ENCODE measurements around the gene ARSB. TPM values are rescaled to one million over a fixed set of nuclear protein-coding genes. Genes with fewer than 3 reads are reported as not detected.

The ARSB gene
- total RNA-seq, 1 experiment from 2014 or later: 18.1 TPM

DNA sequence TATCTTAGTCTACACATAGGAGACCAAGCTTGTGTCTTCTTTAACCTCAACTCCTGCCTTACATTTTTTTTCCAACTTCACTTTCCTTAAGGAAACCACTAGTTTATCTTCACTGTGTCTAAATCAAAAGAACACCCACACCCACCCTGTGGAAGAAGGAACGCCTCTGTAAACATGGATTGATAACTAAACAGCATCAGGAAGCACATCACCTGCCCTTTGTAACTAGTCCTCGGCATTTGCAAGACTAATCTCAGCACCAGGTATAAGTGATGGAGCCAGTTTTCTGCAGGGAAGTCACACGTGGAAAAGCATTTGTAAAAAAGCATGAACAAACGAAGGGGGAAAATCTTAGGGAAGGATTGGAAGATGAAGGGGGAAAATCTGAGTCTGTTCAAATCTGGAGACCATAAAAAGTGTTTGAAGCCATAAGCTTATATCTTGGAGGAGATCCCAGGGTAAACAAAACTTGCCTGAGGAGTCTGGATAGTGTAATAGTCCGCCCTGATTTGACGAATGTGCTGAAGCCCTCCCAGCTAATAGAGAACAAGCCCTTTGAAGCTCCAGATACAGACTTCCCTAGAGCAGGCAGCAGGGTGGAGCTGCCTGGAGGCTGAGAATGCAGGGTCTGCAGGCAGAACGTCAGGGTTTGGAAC is 219.2 kb downstream of the ARSB start:
- ATAC-seq: no peak
- intact Hi-C loops (cut with micrococcal nuclease; ENCODE audit: unreplicated experiment): no loop called here
- CTCF ChIA-PET: no interaction called here
- TF ChIP-seq POLR2AphosphoS5 (IDR thresholded peaks at IDR 0.05; ENCODE audit: low read depth, low read length) (no peak), TCF7L2 (IDR thresholded peaks at IDR 0.05; ENCODE audit: low read depth, low read length) (no peak), SIN3A (IDR thresholded peaks at IDR 0.05; ENCODE audit: borderline replicate concordance, insufficient read depth, low read depth, low read length) (no peak)
- TF ChIP-seq, protein P1, sequence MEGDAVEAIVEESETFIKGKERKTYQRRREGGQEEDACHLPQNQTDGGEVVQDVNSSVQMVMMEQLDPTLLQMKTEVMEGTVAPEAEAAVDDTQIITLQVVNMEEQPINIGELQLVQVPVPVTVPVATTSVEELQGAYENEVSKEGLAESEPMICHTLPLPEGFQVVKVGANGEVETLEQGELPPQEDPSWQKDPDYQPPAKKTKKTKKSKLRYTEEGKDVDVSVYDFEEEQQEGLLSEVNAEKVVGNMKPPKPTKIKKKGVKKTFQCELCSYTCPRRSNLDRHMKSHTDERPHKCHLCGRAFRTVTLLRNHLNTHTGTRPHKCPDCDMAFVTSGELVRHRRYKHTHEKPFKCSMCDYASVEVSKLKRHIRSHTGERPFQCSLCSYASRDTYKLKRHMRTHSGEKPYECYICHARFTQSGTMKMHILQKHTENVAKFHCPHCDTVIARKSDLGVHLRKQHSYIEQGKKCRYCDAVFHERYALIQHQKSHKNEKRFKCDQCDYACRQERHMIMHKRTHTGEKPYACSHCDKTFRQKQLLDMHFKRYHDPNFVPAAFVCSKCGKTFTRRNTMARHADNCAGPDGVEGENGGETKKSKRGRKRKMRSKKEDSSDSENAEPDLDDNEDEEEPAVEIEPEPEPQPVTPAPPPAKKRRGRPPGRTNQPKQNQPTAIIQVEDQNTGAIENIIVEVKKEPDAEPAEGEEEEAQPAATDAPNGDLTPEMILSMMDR (IDR thresholded peaks at IDR 0.05): no peak
- TF ChIP-seq, protein P2, sequence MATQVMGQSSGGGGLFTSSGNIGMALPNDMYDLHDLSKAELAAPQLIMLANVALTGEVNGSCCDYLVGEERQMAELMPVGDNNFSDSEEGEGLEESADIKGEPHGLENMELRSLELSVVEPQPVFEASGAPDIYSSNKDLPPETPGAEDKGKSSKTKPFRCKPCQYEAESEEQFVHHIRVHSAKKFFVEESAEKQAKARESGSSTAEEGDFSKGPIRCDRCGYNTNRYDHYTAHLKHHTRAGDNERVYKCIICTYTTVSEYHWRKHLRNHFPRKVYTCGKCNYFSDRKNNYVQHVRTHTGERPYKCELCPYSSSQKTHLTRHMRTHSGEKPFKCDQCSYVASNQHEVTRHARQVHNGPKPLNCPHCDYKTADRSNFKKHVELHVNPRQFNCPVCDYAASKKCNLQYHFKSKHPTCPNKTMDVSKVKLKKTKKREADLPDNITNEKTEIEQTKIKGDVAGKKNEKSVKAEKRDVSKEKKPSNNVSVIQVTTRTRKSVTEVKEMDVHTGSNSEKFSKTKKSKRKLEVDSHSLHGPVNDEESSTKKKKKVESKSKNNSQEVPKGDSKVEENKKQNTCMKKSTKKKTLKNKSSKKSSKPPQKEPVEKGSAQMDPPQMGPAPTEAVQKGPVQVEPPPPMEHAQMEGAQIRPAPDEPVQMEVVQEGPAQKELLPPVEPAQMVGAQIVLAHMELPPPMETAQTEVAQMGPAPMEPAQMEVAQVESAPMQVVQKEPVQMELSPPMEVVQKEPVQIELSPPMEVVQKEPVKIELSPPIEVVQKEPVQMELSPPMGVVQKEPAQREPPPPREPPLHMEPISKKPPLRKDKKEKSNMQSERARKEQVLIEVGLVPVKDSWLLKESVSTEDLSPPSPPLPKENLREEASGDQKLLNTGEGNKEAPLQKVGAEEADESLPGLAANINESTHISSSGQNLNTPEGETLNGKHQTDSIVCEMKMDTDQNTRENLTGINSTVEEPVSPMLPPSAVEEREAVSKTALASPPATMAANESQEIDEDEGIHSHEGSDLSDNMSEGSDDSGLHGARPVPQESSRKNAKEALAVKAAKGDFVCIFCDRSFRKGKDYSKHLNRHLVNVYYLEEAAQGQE (IDR thresholded peaks at IDR 0.05; ENCODE audit: insufficient read depth in 1 of 2, low read depth in 2 of 2, low read length in 1 of 2): no peak
- no peak for DNase-seq (ENCODE audit: low read depth, low spot score)
- H3K4me3 ChIP-seq (ENCODE audit: low read depth in 2 of 2, low read length in 2 of 2): no peak overlapping the region
- no peaks in the 10 kb centered on the region for H3K9me3 ChIP-seq (ENCODE audit: control insufficient read depth, insufficient read depth, low read depth, low read length)
- in situ Hi-C loops (cut with HindIII; ENCODE audit: low pct_unique_long_range_greater_than_20kb, low sequenced_read_pairs): no loop called here
- H3K4me1 ChIP-seq (ENCODE audit: control insufficient read depth, insufficient read depth, low read length): no peaks in the 10 kb centered on the region
- no peaks in the 10 kb centered on the region for H3K27me3 ChIP-seq (ENCODE audit: control insufficient read depth, insufficient read depth, low read length)
- POLR2A ChIA-PET: no interaction called here
- no peaks in the 10 kb centered on the region for H3K36me3 ChIP-seq (ENCODE audit: control insufficient read depth, insufficient read depth, low read length)
- BruUV-seq (replicated peaks): no TSS peak
- no peak overlapping the region for H3K27ac ChIP-seq (ENCODE audit: low read length)

DNA sequence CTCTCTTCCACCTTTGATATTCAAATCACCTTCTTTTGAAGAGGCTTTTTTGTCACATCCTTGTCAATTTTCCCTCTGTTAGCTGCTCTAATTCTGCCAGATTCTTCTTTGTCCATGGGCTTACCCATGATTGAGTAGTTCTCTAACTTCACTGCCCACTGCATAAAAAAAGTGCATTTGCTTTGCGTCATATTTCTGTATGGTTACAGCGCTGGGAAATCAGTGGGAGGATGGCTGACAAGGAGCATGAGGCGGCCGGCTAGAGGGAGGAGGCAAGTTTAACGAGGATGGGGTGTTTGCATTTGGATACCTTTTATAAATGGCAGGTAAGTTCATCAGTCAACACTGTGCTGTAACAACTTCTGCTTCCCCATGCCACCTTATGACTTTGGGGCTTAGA is 220.0 kb downstream of the ARSB start:
- Histone ChIP-seq H3K4me3 (ENCODE audit: low read depth in 2 of 2, low read length in 2 of 2) (no peak overlapping the region), H3K9me3 (ENCODE audit: control insufficient read depth, insufficient read depth, low read depth, low read length) (no peaks in the 10 kb centered on the region), H3K27ac (ENCODE audit: low read length) (no peak overlapping the region), H3K27me3 (ENCODE audit: control insufficient read depth, insufficient read depth, low read length) (no peaks in the 10 kb centered on the region), H3K4me1 (ENCODE audit: control insufficient read depth, insufficient read depth, low read length) (no peaks in the 10 kb centered on the region), H3K36me3 (ENCODE audit: control insufficient read depth, insufficient read depth, low read length) (no peaks in the 10 kb centered on the region)
- POLR2A ChIA-PET: no interaction called here
- BruUV-seq (replicated peaks): no TSS peak
- DNase-seq (ENCODE audit: low read depth, low spot score): no peak
- ATAC-seq: no peak
- TF ChIP-seq, protein P1 (IDR thresholded peaks at IDR 0.05): no peak
- no peak for TF ChIP-seq POLR2AphosphoS5 (IDR thresholded peaks at IDR 0.05; ENCODE audit: low read depth, low read length)
- TF ChIP-seq TCF7L2 (IDR thresholded peaks at IDR 0.05; ENCODE audit: low read depth, low read length): no peak
- TF ChIP-seq, protein P2 (IDR thresholded peaks at IDR 0.05; ENCODE audit: insufficient read depth in 1 of 2, low read depth in 2 of 2, low read length in 1 of 2): no peak
- CTCF ChIA-PET: no interaction called here
- in situ Hi-C loops (cut with HindIII; ENCODE audit: low pct_unique_long_range_greater_than_20kb, low sequenced_read_pairs): no loop called here
- intact Hi-C loops (cut with micrococcal nuclease; ENCODE audit: unreplicated experiment): no loop called here
